Breast epithelium (tissue), 3 donors: Measurements from ENCODE around the gene ACVR1.

Experiments used
- POLR2A ChIP-seq: fragments of 450-650 bp; IDR thresholded peaks from one replicate; pipeline ENCODE4 v1.6.1; 2016; ENCODE audit warnings: antibody characterized with exemption, mild to moderate bottlenecking, moderate library complexity
- POLR2AphosphoS5 ChIP-seq, 3 donors: sonication (generic); formaldehyde crosslinking; IDR thresholded peaks; one replicate each; pipeline ENCODE4 v1.6.1; 2017; ENCODE audit warnings: antibody characterized with exemption in 3 of 3
- TF ChIP-seq, protein P1 (sequence below), 3 donors: fragments of 450-650 bp; IDR thresholded peaks; one replicate each; pipeline ENCODE4 v1.5.1; 2016 to 2017; ENCODE audit warnings: antibody characterized with exemption in 3 of 3, mild to moderate bottlenecking in 3 of 3, moderate library complexity in 3 of 3

DNA sequence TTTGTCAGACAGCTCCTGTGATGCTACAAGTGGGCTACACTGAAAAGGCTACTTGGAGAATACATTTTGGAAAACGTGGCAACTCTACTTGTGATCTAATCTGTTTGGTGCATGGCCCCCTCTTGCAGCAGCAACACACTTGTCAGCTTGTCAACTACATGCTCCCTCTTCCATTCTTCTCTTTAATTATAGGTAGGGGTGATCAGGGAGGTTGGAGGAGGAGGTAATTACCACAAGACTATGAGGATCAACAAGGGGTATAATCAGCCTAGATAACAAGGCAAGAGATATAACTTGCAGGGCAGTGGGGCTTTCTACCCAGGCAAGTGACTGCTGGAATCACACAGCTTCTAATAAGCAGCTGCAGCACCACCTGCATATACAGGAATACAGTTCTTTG lies 104.9 kb downstream of the ACVR1 start:
- TF ChIP-seq POLR2A: no peak
- TF ChIP-seq, protein P1, sequence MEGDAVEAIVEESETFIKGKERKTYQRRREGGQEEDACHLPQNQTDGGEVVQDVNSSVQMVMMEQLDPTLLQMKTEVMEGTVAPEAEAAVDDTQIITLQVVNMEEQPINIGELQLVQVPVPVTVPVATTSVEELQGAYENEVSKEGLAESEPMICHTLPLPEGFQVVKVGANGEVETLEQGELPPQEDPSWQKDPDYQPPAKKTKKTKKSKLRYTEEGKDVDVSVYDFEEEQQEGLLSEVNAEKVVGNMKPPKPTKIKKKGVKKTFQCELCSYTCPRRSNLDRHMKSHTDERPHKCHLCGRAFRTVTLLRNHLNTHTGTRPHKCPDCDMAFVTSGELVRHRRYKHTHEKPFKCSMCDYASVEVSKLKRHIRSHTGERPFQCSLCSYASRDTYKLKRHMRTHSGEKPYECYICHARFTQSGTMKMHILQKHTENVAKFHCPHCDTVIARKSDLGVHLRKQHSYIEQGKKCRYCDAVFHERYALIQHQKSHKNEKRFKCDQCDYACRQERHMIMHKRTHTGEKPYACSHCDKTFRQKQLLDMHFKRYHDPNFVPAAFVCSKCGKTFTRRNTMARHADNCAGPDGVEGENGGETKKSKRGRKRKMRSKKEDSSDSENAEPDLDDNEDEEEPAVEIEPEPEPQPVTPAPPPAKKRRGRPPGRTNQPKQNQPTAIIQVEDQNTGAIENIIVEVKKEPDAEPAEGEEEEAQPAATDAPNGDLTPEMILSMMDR (IDR thresholded peaks at IDR 0.05): no peak
- no peak for TF ChIP-seq POLR2AphosphoS5 (IDR thresholded peaks at IDR 0.05)
